NCI-H1092 (cell line): Measurements from ENCODE around the gene POC1B.

Experiments used
- DNase-seq: peaks from one replicate; lab custom pipeline; 2025; lab: John Stamatoyannopoulos, UW

Gene POC1B

DNA sequence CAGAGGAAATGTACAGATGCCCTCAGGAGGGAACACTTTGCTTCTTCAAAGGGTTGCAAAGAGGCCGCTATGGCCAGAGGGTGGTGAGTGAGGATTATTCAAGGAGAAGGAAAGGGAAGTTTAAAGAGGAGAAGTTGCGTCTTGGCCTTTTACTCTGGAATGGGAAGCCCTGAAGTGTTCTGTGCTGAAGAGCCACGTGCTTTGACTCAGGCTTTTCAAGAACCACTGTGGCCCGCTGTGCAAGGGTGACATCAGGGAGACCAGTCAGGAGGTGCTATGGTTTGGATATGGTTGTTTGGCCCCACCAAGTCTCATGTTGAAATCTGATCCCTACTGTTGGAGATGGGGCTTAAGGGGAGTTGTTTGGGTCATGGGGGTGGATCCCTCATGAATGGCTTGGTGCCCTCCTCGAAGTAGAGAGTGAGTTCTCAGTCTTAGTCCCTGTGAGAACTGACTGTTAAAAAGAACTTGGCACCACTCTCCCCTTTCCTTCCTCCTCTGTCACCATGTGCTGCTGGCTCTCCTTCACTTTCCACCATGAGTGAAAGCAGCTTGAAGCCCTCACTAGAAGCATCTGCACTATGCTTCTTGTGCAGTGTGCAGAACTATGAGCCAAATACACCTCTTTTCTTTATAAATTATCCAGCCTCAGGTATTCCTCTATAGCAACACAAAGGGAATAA lies 107.5 kb downstream of the POC1B start:
- DNase-seq: no peak

DNA sequence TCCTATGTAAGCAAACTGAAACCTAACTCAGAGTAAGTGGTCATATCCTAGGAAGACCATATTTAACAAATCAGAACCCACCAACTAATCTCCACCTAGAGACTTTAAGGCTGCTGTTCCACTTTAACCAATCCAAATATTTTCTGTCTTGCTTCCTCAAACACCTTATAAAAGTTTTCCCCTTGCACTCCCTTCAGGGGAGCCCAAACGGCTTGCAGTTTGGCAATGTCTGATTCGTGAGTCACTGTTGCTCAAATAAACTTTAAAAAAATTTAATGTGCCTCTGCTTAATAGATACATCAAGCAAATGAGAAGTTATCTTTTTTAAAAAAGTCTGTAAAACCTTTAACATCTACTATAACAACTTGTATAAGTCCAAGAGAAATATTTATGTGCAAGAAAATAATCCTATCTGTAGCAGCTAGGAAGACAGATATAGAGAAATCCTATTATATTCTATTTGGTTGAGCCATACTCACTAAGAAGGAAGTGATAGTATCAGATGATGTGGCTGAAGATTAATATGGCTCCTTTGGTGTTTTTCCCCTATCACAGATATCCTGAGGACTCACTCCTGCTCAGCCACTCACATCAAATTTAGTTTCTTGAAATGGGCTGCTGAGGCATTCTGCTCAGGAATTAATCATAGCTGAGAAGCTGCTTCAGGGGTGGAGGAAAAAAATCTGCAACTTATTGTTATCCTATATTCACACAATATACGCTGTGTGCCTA lies 108.4 kb downstream of the POC1B start:
- no peak for DNase-seq

DNA sequence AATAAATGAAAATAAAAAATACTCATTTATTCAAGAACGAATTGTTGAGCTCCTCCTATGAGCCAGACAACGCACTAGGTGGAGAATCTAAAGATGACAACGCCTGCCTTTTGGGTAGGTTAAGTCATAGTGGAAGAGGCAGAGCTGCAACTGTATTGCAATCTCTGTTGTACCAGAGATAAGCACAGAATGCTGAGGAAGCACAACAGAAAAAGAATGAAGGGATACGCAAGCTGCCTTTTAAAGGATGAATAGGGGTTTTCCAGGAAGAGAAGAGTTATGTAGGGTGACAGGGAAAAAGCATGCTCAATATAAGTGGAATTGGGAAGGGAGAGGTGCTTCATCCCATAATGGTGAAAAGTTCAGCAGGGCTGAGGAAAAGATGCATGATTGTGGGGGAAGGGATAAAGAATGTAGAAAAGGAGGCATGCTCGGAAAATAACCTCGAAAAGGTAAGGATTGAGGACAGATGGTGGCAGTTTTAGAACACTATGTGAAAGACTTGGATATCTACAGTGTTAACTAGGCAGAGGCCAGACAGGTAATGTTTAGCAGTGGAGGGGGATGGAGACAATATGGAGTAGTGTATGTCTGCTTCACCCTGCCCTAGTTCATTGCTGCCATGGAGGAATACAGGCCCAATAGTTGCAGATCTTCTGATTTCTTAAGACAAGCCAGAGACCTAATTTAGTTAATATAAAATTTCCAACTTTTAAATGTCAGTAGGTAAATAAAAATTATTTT lies 109.6 kb downstream of the POC1B start:
- no peak for DNase-seq

DNA sequence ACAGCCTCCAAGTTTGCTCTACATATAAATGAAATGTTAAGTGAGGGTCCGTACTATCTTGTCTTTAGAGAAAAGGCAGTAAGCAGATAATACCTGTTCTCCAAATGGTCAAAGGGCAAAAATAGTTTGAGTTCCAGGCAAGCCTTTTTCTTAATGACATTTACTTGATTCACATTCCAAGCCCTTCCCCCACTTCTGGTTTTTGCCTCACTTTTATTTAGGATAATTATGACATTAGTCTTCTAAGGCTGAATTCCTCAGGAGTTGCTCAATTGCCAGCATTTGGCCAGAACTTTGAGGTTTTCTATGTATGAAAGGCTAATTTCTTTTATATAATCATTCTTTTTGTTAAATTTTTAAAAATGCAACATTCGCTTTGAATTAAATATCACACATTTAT lies 111.0 kb downstream of the POC1B start:
- DNase-seq: no peak

DNA sequence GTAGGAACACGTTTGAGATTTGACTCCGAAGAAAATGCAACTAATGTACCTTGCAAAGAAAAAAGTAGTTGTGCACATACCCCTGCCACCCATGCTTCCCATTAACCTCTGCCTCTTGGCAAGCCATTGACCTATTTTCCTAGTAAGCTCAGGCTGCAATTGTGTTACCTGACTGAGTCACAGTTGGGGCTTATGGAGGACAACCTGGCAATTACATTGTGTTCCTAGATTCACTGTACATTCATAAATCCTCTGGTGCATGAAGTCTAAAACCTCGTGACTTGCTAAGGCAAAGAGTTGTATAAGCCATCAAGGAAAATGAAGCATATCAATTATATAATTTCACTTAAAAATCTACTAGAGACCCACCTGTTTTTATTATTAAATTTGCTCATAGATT lies 111.5 kb downstream of the POC1B start:
- no peak for DNase-seq

DNA sequence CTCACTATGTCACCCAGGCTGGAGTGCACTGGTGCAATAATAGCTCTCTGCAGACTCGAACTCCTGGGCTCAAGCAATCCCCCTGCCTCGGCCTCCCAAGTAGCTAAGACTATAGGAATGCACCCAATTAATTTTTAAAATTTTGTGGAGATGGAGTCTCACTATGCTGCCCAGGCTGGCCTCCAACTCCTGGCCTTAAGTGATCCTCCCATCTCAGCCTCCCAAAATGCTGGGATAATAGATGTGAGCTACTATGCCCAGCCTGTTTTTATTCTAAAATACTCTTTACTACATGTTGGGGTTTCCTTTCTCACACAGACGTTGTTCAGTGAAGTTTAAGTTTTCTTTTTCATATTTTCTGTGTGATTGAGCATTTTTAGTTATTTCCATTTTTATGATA lies 112.6 kb downstream of the POC1B start:
- no peak for DNase-seq

DNA sequence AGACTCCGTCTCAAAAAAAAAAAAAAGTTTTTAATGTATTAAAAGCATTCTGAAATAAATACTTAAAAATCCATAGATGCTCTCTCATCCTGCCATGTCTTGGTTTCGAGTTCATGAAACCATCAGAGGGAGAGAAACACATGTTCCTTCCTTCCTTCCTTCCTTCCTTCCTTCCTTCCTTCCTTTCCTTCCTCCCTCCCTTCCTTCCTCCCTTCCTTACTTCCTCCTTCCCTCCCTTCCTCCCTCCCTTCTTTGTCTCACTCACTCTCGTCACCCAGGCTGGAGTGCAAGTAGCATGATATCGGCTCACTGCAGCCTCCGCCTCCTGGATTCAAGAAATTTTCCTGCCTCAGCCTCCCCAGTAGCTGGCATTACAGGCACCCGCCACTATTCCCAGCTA lies 113.2 kb downstream of the POC1B start:
- DNase-seq: no peak

DNA sequence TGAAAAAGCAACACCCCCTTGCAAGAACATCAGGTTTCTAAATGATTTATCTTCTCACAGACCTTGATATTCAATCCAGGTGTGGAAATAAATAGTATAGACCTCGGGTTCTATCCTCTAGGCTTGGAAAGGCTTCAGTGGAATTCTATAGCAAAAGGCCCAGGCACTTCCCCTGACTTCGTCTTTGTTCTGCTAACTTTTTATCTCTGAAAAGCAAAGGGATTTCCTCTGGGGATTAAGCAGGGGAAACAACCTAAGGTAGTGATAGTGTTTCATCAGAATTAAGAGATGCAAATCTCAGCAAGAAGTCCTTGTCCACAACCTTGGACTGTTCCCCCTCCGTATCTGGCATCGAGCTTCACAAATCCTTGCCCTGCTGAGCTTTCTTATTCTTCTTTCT lies 114.0 kb downstream of the POC1B start:
- DNase-seq: no peak

DNA sequence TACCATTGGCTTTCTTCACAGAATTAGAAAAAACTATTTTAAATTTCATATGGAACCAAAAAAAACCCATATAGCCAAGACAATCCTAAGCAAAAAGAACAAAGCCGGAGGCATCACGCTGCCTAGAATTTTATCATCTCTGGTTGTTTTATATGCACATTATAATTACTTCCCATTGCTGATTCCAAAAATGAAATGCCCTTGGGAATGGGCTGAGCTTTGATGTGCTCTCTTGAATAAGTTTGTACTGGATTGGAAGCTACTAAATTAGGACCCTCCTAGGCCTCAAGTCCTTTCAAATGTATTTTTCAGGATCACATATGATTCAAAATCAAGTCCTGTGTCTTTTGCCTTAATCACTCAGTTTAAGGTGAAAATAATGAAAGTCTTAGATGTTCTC lies 114.6 kb downstream of the POC1B start:
- no peak for DNase-seq

DNA sequence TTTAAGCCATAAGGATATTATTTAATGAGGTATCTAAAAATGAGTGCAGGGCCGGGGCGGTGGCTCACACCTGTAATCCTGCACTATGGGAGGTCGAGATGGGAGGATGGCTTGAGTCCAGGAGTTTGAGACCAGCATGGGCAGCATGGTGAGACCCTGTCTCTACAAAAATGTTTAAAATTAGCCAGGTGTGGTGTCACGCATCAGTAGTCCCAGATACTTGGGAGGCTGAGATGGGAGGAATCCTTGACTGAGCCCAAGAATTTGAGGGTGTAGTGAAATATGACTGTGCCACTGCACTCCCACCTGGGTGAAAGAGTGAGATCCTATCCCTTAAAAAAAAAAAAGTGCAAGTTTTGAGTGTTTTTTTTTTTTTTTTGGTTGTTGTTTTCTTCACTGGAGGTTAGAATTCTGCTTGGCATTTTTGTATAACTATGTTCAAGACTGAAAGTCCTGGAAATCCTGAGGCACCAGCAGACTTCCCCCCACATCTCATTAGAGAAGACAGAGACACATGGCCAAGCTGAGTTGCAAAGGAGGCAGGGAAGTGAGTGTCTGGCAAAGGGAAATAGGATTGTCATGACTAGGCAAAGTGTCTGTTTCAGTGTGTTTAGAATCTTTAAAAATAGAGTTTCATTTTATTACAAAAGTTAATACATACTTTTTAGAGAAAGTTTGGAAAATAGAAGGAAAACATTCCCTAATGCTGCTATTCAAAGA lies 120.1 kb downstream of the POC1B start:
- no peak for DNase-seq

DNA sequence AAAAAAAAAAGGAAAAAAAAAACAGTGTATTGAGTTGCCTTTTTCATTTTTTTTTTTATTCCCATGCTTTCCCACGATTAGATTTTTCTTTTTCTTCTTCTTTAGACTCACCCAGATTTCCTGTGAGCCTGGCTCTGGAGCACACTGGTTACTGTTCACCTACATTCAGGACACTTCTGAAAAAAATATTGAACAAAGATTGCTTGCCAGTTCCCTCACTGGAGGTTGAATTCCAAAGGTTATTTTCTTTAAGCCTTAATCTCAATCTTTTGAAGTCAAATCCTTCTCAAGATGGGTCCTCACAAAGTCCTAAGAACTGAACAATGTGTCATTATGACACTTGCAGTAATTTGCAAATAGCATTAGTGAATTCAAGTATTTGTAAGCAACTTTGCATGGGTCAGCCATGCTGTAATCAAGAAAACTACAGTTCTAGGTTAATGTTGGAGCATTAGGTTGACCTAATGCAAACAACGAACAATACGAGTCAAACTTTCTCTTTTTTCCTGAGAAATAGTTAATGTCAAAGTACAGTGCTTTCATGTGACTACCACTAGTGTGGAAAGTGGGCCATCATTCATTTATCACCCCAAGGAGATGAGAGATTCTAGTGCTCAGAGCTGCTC lies 124.3 kb downstream of the POC1B start:
- DNase-seq: no peak

DNA sequence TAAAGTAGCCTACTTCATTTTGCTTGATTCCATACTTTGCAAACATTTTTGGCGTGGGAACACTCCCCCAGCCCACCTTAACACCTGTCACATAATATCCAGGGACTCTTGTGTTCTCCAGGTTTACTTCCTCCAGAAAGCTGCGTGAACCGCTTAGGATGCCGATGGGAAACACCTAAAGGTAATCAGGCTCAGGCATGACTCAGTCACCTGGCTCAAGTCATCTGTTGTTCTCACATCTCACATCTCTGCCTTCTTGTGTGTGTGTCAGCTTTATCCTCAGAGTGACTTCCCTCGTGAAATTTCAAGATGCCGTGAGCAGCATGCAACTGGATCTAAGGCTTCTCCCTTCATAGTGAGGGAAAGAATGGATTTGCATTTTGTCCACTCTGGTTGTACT lies 125.4 kb downstream of the POC1B start:
- no peak for DNase-seq

DNA sequence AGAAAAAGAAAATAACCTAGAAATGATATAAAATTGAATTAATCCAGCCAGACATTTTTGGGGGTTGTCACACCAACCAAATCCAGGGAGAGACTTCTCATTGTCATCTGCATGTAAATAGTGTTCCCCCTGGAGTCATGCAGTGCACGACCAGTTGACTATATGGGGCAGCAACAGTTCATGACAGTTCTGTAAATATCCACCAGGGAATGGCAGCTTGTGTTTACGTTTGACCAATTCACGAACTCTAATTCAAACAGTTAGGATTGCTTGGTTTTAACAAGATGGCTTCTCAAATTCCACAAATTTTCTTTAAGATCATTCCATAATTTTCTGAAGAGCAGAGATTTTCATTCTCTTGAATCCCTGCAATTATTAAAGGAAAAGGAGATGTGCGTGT lies 130.1 kb downstream of the POC1B start:
- no peak for DNase-seq

DNA sequence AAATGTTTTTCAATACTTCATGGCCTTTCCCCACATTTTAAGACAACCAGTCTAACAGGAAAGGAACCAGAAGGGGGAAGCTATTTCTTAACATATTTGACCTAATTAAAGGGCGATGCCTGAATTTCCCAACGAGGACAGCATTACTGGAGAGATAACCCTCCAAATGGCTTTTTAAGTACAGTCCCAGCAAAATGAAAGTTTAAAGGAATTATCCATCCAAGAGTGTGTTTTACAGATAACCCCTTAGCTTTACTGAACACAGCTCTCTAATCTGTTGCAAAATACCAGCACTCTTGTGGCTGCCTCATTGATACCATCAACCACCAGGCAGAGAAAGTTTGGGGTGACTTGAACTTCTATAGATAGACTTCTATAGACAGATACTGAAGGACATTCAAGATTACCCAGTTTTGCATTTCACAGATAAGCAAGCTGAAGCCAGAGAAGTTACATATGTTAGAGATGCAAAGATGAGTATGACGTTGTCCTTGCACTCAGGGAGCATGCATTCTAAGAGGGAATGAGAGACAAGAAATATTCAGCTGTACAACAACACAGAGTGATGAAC lies 132.2 kb downstream of the POC1B start:
- no peak for DNase-seq

DNA sequence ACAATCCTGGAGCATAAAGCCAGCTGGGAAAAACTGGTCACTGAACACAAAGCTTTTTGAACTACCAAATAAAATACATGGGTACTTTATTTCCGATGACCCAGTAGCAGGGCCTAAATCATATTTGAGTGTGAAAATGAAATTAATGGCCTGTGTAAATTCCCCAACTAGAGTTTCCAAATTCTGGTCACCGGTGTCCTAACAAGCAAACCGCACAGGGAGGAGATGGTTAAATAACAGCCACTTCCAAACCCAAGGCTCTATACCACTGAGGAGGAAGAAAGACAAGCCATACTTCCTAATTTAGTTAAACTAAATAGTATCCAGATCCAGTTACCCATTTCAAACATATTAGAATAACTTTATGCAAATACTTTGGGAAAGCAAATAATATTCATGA lies 133.5 kb downstream of the POC1B start:
- no peak for DNase-seq

DNA sequence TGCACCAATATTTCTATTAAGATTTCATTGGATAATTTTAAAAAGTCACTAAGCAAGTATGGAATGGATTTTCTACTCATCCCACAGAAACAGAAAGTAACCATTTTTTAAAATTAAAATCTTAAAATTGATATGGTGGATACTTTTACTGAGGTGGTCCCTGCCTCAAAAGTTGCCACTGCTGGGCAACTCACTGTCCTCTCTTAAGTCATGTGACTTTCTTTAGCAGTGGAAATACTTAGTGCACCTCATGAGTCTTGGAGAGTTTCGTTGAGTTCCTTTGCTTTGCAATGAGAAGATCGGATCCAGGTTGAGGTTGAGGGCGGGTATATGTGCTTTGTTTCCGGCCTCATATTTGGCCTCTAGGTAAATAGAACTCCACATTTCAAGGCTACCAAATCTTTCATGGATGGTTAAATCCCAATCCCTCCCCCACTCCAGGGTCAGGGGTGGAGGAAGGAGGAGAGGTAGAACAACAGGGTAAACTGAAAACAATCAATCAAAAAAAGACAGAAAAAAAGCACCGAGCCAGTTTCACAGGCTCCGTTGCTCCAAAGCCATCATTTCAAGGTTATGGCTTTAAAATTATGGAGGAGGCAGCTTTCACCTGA lies 134.0 kb downstream of the POC1B start:
- no peak for DNase-seq

DNA sequence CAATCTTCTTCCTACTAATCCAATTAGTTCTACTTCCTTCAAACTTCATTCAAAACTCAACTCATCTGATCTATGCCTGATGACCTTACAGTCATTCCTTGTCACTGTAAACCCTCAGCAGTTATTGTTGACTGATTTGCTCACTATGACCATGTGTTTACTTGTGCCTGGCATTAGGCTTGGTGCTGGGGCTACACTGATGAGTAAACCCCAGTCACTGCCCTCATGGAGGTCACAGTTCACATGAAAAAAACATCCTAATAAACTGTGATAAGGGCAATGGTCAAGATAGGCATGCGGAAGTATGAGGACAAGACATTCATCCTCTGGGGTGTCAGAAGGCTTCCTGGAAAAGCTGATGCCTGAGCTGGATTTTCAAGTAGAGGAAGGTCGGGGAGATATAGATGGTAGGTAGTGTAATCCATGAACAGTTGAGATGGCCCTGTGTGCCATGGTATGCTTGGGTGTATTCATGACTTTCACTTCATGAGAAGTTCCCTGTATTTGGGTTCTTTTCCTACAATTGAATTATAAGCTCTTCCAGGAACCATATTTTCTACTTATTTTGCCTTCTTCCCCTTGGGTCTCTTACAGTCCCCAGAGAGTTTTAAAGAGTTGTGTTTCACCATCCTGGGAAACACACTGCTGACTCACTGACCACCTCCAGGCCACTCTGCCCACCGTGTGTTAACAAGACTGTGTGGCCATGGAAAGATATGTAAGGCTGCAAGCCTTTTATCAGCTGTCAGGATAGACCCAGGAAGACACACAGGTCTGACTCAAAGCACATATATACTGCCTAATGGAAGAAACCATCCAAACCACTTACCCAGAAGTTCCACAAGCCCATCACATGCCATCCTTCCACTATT lies 134.8 kb downstream of the POC1B start:
- DNase-seq: no peak

DNA sequence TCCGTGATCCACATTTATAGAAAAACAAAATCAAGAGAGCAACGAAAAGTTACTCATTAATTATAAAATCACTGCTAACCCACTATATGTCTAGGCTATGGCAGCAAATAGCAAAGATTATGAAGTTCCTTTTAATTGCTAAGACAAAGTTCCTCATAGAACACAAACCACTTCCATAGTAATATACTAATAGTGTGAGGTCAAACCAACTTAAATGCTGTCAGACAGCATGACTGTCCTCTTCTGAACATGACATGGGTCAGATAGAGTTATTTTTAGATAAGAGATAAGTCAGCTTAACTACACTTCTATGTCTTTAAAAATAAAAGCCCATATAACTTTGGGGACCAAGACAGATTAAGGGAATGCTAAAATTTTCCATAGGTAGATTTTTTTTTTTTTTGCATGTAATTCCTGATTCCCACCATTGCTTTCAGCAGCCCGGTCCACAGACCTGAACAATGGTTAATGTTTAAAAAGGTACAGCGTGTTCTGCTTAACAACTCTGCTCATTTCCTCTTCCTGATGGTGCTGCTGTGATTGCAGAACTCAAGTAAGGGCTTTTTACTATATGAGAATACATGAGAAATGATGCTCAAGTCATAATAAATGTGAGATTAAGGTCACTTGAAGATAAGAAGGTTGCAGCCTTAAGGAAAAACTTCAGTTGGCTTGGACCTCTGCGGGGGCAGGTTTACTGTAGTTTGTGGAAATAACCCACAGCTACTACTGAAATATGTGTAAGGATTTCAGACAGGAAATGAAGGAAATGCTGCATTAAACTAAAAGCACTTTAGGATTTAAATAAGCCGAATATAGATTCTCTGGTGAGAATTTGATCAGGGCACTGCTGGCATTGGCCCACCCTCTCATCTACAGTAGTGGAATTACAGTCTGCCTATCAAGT lies 135.8 kb downstream of the POC1B start:
- DNase-seq: no peak

DNA sequence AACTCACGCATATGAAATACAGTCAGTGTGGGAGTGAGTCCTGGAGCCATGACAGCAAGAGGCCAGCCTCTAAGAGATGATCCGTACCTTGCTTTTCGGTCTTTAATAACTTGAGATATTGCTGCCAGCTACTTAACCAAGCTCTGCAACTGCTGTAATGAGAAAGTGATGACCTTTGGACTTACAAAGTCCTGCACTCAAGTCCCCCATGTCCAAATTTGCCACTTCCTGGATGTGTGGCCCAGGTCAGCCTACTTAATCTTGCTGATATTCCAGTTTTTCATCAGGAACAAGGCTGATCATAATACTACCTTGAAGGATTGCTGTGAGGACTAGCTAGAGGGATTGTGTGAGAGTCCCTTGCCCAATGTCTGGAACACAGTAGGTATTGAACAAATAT lies 139.7 kb downstream of the POC1B start:
- DNase-seq: no peak
